A549 (cell line): Measurements from ENCODE around the gene FBXO38. TPM values are rescaled to one million over a fixed set of nuclear protein-coding genes. Genes with fewer than 3 reads are reported as not detected.

Source experiments
- ATAC-seq, 2 experiments: fragments of 200-7000 bp in 1 of 2; fragments of >200 bp in 1 of 2; cut with Nextera tagmentation in 1 of 2; cut with Tn5 transposase in 1 of 2; 3 replicates each; pipeline versions ENCODE4 v1.8.0 to v1.9.1; 2018 to 2020; ENCODE audit warnings: mild to moderate bottlenecking in 1 of 2, moderate library complexity in 1 of 2
- CTCF ChIA-PET: fragments of 300-600 bp; sonication (Branson Sonifier 250); formaldehyde crosslinking; extraction: SDS; loops from one replicate; lab custom pipeline; 2021; ENCODE audit warnings: antibody characterized with exemption, inconsistent platforms; lab: Yijun Ruan, JAX
- POLR2A ChIA-PET: fragments of 350-600 bp; formaldehyde crosslinking; extraction: SDS; loops from one replicate; lab custom pipeline; 2021; ENCODE audit warnings: antibody characterized with exemption, inconsistent platforms; lab: Yijun Ruan, JAX
- DNase-seq, 2 experiments: peaks; one replicate each; pipeline versions ENCODE4 v3.0.0 to v3.0.0-alpha.2; 2011 to 2016; ENCODE audit warnings: low read depth in 1 of 2, low spot score in 1 of 2
- FAIRE-seq: peaks from 2 replicates; lab custom pipeline; 2011; peaks lifted over from hg19 to GRCh38; lab: Jason Lieb, UNC
- H3K27ac ChIP-seq, 2 experiments: fragments of >200 bp; sonication (Bioruptor Twin); formaldehyde crosslinking; 3 replicates each; pipeline ENCODE4 v1.5.1; 2016 to 2017
- H3K4me1 ChIP-seq: fragments of >200 bp; sonication (Bioruptor Twin); formaldehyde crosslinking; 3 replicates; pipeline ENCODE4 v1.6.1; 2016
- H3K4me2 ChIP-seq: fragments of >200 bp; sonication (Bioruptor Twin); formaldehyde crosslinking; 3 replicates; pipeline ENCODE4 v1.6.1; 2016
- H3K4me3 ChIP-seq: fragments of >200 bp; sonication (Bioruptor Twin); formaldehyde crosslinking; 3 replicates; pipeline ENCODE4 v1.5.1; 2016
- H3K9me3 ChIP-seq: fragments of >200 bp; sonication (Bioruptor Twin); formaldehyde crosslinking; 3 replicates; pipeline ENCODE4 v1.6.1; 2016
- CBX2 ChIP-seq: fragments of 200-600 bp; sonication (generic); IDR thresholded peaks from 2 replicates; pipeline ENCODE4 v1.6.1; 2016; ENCODE audit warnings: low read depth, mild to moderate bottlenecking, borderline replicate concordance
- CEBPB ChIP-seq, 2 experiments: fragments of >200 bp in 1 of 2; sonication (Bioruptor Twin) in 1 of 2; formaldehyde crosslinking in 1 of 2; IDR thresholded peaks; 2 replicates each; pipeline ENCODE4 v1.6.1; 2012 to 2016
- EHMT2 ChIP-seq: fragments of 200-600 bp; sonication (generic); IDR thresholded peaks from 2 replicates; pipeline ENCODE4 v1.6.1; 2016; ENCODE audit warnings: antibody characterized with exemption, low read depth, mild to moderate bottlenecking, moderate library complexity
- EP300 ChIP-seq, 2 experiments: fragments of >200 bp; sonication (Bioruptor Twin); formaldehyde crosslinking; IDR thresholded peaks; 2 replicates in 1 of 2; 3 replicates in 1 of 2; pipeline ENCODE4 v1.6.1; 2016 to 2017
- ESRRA ChIP-seq: fragments of 150-350 bp; IDR thresholded peaks from 2 replicates; pipeline ENCODE4 v1.6.1; 2014; ENCODE audit warnings: mild to moderate bottlenecking, low read length, borderline replicate concordance
- FOSL2 ChIP-seq, 2 experiments: fragments of 450-650 bp in 1 of 2; fragments of >200 bp in 1 of 2; sonication (Bioruptor Twin) in 1 of 2; formaldehyde crosslinking; IDR thresholded peaks; 2 replicates each; pipeline versions ENCODE4 v1.5.0 to v1.6.1; 2016 to 2020; ENCODE audit warnings: mild to moderate bottlenecking in 1 of 2, moderate library complexity in 1 of 2
- JUNB ChIP-seq: fragments of >200 bp; sonication (Bioruptor Twin); formaldehyde crosslinking; IDR thresholded peaks from 2 replicates; pipeline ENCODE4 v1.6.1; 2016
- MAFK ChIP-seq: fragments of 450-650 bp; IDR thresholded peaks from 2 replicates; pipeline ENCODE4 v1.6.1; 2014; ENCODE audit not compliant: partially characterized antibody
- MAZ ChIP-seq: fragments of 150-350 bp; IDR thresholded peaks from 2 replicates; pipeline ENCODE4 v1.6.1; 2014; ENCODE audit warnings: antibody characterized with exemption, low read depth, low read length, borderline replicate concordance
- NPAS2 ChIP-seq: fragments of 250-450 bp; sonication (Bioruptor Pico); IDR thresholded peaks from 2 replicates; pipeline ENCODE4 v1.8.0; 2022; ENCODE audit warnings: mild to moderate bottlenecking, moderate library complexity, borderline replicate concordance
- PBX3 ChIP-seq: IDR thresholded peaks from 2 replicates; pipeline ENCODE4 v1.6.1; 2012
- PHF8 ChIP-seq: fragments of 200-600 bp; sonication (generic); IDR thresholded peaks from 2 replicates; pipeline ENCODE4 v1.6.1; 2016; ENCODE audit warnings: low read depth, mild to moderate bottlenecking, antibody characterized with exemption, moderate library complexity, borderline replicate concordance
- POLR2AphosphoS2 ChIP-seq: conservative IDR thresholded peaks from 2 replicates; pipeline ENCODE4 v1.6.1; 2012; ENCODE audit warnings: low read length, improper control_type of control experiment, inconsistent platforms
- RAD21 ChIP-seq, 2 experiments: fragments of >200 bp in 1 of 2; sonication (Bioruptor Twin) in 1 of 2; formaldehyde crosslinking in 1 of 2; IDR thresholded peaks in 1 of 2; conservative IDR thresholded peaks in 1 of 2; 2 replicates in 1 of 2; 3 replicates in 1 of 2; pipeline ENCODE4 v1.6.1; 2012 to 2018; ENCODE audit warnings: inconsistent platforms in 1 of 2
- REST ChIP-seq: fragments of 200-600 bp; sonication (generic); IDR thresholded peaks from 2 replicates; pipeline ENCODE4 v1.6.1; 2016; ENCODE audit warnings: antibody characterized with exemption, mild to moderate bottlenecking, moderate library complexity
- SMC3 ChIP-seq: fragments of >200 bp; sonication (Bioruptor Twin); formaldehyde crosslinking; IDR thresholded peaks from 3 replicates; pipeline ENCODE4 v1.6.1; 2018; ENCODE audit warnings: inconsistent platforms
- ZFP36 ChIP-seq: fragments of 450-650 bp; IDR thresholded peaks from 2 replicates; pipeline ENCODE4 v1.6.1; 2014; ENCODE audit warnings: borderline replicate concordance; ENCODE audit not compliant: partially characterized antibody
- WGBS: methylation state at CpG from one replicate; pipeline ENCODE4 v1.1.6; 2017; ENCODE audit errors: missing lambda C conversion rate; 5-methylcytosine and 5-hydroxymethylcytosine counted together
- polyA plus RNA-seq, 4 experiments: library from polyadenylated mRNA; depleted of rRNA in 3 of 4; stranded (reverse); fragments of >200 nt; fragmentation: RNase III in 1 of 4; extraction: RNeasy Plus Mini Kit Qiagen cat#74134 plus additional on column Dnase treatment in 1 of 4; gene quantifications; 2 replicates in 3 of 4; 3 replicates in 1 of 4; pipeline ENCODE4 v1.2.3, GENCODE V29; 2011 to 2017
- small RNA-seq, 6 experiments: library from RNA; depleted of rRNA; stranded (forward); fragments of <200 nt; gene quantifications; one replicate each; pipeline ENCODE3, GENCODE V24; 2012
- TF ChIP-seq, protein P1 (sequence below): IDR thresholded peaks from 2 replicates; pipeline ENCODE4 v1.6.1; 2012
- TF ChIP-seq, protein P2 (sequence below): IDR thresholded peaks from 2 replicates; pipeline ENCODE4 v1.6.1; 2012; ENCODE audit warnings: low read depth, borderline replicate concordance

FBXO38 gene
- polyA plus RNA-seq, 2 of the 4 experiments (the other 2 are of a cell fraction), result 15.8 to 33.2 TPM

DNA sequence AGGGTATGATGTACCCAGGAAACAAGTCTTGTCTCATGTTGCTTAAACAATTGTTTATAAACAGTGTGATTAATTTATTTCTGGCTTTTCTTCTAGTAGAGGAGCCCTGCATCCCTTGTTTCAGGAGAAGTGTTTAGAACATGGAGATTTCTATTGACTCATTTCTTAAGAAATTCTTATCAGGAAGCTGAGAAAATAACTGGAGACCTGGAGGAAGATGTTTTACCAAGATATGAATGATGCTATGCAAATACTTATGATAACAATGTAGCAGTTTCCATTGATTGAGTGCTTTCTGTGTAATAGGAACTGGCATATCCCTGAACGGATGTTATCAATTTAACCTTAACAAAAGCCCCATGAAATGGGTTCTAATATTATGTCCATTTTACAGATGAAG lies 108.6 kb downstream of the FBXO38 start:
- TF ChIP-seq POLR2AphosphoS2 (no peak), ZFP36 (no peak), SMC3 (no peak), EP300 (IDR thresholded peaks at IDR 0.05) (no peak), REST (no peak), EHMT2 (no peak), ESRRA (no peak), MAFK (no peak), NPAS2 (CRISPR knock-in tag) (no peak), PHF8 (no peak), PBX3 (no peak), FOSL2 (IDR thresholded peaks at IDR 0.05) (no peak), FOSL2 (CRISPR knock-in tag; IDR thresholded peaks at IDR 0.05) (no peak), MAZ (no peak), RAD21 (conservative IDR thresholded peaks at IDR 0.05 in 1 of 2, IDR thresholded peaks at IDR 0.05 in 1 of 2) (no peak), JUNB (no peak), CBX2 (no peak), CEBPB (IDR thresholded peaks at IDR 0.05) (no peak)
- TF ChIP-seq, protein P1, sequence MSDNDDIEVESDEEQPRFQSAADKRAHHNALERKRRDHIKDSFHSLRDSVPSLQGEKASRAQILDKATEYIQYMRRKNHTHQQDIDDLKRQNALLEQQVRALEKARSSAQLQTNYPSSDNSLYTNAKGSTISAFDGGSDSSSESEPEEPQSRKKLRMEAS, result no peak
- TF ChIP-seq, protein P2, sequence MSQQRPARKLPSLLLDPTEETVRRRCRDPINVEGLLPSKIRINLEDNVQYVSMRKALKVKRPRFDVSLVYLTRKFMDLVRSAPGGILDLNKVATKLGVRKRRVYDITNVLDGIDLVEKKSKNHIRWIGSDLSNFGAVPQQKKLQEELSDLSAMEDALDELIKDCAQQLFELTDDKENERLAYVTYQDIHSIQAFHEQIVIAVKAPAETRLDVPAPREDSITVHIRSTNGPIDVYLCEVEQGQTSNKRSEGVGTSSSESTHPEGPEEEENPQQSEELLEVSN, result no peak
- no peak overlapping the region for H3K4me2 ChIP-seq
- no peak overlapping the region for H3K27ac ChIP-seq
- FAIRE-seq (no peak), ATAC-seq (no peak), DNase-seq (no peak)
- no peak overlapping the region for H3K4me3 ChIP-seq
- CTCF ChIA-PET, result interaction anchor here (3.1 kb wide), 1 partner anchor 10 kb away, joined by 19 read pairs; no protein-coding TSS in a partner anchor
- POLR2A ChIA-PET, result no interaction called here
- H3K4me1 ChIP-seq, result no peaks in the 10 kb centered on the region
- WGBS, result 21% methylated on average over 1 of the region's 1 CpG
- no peaks in the 10 kb centered on the region for H3K9me3 ChIP-seq

Small RNAs within 50 kb of the gene (small RNA-seq; reads per million reads assigned to genes)
- gene RF00017, result 0 reads per million in 6 experiments

Other genes with a start within 250 kb of the FBXO38 start
- gene SPINK14, start 215.4 kb upstream of the FBXO38 start, polyA plus RNA-seq (2011; rRNA removed), result not detected in 2 replicates
- gene SPINK14, start 215.4 kb upstream of the FBXO38 start, polyA plus RNA-seq (2017; fragmentation: RNase III; extraction: RNeasy Plus Mini Kit Qiagen cat#74134 plus additional on column Dnase treatment), result not detected in 3 replicates
- gene SPINK6, start 180.9 kb upstream of the FBXO38 start, polyA plus RNA-seq (2011; rRNA removed), result 1.0 and 1.5 TPM in 2 replicates
- gene SPINK6, start 180.9 kb upstream of the FBXO38 start, polyA plus RNA-seq (2017; fragmentation: RNase III; extraction: RNeasy Plus Mini Kit Qiagen cat#74134 plus additional on column Dnase treatment), result 0.79 to 1.2 TPM (median 1.0 TPM) in 3 replicates
- gene MARCOL, start 145.4 kb upstream of the FBXO38 start, polyA plus RNA-seq (2011; rRNA removed), result 0.13 and 0.20 TPM in 2 replicates
- 0.06 to 0.14 TPM (median 0.11 TPM) in 3 replicates for gene MARCOL, start 145.4 kb upstream of the FBXO38 start, polyA plus RNA-seq (2017; fragmentation: RNase III; extraction: RNeasy Plus Mini Kit Qiagen cat#74134 plus additional on column Dnase treatment)
- gene SPINK13, start 115.2 kb upstream of the FBXO38 start, polyA plus RNA-seq (2011; rRNA removed), result 0.13 and 0.16 TPM in 2 replicates
- gene SPINK13, start 115.2 kb upstream of the FBXO38 start, polyA plus RNA-seq (2017; fragmentation: RNase III; extraction: RNeasy Plus Mini Kit Qiagen cat#74134 plus additional on column Dnase treatment), result 0.13 TPM in 1 of 3 replicates, not detected in the others
- gene SPINK7, start 71.5 kb upstream of the FBXO38 start, polyA plus RNA-seq (2011; rRNA removed), result not detected in 2 replicates
- gene SPINK7, start 71.5 kb upstream of the FBXO38 start, polyA plus RNA-seq (2017; fragmentation: RNase III; extraction: RNeasy Plus Mini Kit Qiagen cat#74134 plus additional on column Dnase treatment), result not detected in 3 replicates
- gene SPINK9, start 48.4 kb upstream of the FBXO38 start, polyA plus RNA-seq (2011; rRNA removed), result not detected in 2 replicates
- not detected in 3 replicates for gene SPINK9, start 48.4 kb upstream of the FBXO38 start, polyA plus RNA-seq (2017; fragmentation: RNase III; extraction: RNeasy Plus Mini Kit Qiagen cat#74134 plus additional on column Dnase treatment)